ENCODE results near the gene KRTAP23-1.

KRTAP23-1 gene

DNA sequence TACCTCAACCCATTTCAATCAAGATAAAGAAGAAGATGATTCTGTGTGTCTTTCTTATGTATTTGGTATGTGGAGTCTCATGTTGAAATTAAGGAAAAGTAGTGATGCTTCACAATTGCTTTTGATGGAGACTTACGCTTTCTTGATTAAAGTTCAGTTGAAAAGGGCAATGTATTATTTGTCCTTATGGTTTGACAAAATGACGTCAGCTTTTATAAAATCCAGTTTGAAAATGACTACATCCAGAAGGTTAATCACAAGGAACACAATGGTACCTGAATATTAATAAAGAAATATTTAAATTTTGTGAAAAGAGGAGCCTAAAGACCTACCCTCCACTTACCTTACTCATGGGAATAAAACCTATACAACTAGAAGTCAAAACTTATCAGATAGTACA, 32.7 kb downstream of the KRTAP23-1 start:
- no peak for DNase-seq (ENCODE audit: low read depth in 1 of 2, low spot score in 1 of 2)

DNA sequence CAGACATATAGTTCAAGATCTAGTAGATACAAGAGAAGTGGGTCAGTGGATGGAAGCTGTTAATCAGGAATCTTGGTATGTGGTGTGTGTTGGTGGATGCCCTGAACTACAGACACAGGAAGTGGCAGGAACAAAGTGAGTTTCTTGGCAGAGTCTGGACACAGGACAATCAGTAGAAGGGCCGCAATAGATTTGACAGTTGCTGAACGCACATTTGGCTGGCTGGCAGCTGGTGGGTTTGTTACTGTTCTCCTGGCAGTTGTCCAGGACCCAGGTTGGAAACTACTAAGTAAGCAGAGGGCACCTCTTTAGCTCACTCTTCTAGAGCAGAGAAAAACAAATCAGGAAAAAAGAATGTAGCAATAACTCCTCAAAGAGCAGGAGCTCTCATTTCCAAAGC, 41.5 kb downstream of the KRTAP23-1 start:
- DNase-seq (ENCODE audit: low read depth in 1 of 2, low spot score in 1 of 2) = no peak

DNA sequence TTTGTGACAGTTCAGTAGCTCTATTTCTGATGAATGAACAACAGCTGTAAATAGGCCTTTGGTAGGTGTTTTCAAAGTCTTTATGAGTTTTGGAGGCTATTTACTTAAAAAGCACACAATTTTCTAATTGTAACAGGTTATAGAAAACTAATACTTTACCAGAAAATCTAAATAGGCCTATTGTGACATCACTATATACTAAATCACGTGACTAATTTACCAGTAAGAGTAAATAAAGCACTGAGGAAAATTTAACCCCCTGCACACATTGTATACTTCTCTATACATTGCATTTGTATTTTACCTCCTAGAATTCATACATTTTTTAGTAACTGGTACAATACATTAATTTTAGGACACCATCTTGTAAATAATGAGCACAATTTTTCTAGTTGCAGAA, 43.3 kb downstream of the KRTAP23-1 start:
- DNase-seq (ENCODE audit: low read depth in 1 of 2, low spot score in 1 of 2) = no peak
